HG02642 (cell line): Measurements from ENCODE around the gene CEP170B.
A peak's percentile ranks its signal among the peaks of the same experiment; 100 is the strongest.
"Not testable (repeated sequence)": the region's sequence is repeated elsewhere in the genome, so short reads cannot be mapped to it uniquely, and the experiment has no call there.

Source experiments
- ATAC-seq: cut with Tn5 transposase; IDR thresholded peaks from one replicate; pipeline ENCODE4 v1.9.1; 2021; ENCODE audit warnings: mild to moderate bottlenecking; ENCODE audit not compliant: unreplicated experiment, poor library complexity

CEP170B gene

GRCh38 chr14:104843442-104844305 is 21.4 kb upstream of the CEP170B start:
- ATAC-seq: no peak

DNA sequence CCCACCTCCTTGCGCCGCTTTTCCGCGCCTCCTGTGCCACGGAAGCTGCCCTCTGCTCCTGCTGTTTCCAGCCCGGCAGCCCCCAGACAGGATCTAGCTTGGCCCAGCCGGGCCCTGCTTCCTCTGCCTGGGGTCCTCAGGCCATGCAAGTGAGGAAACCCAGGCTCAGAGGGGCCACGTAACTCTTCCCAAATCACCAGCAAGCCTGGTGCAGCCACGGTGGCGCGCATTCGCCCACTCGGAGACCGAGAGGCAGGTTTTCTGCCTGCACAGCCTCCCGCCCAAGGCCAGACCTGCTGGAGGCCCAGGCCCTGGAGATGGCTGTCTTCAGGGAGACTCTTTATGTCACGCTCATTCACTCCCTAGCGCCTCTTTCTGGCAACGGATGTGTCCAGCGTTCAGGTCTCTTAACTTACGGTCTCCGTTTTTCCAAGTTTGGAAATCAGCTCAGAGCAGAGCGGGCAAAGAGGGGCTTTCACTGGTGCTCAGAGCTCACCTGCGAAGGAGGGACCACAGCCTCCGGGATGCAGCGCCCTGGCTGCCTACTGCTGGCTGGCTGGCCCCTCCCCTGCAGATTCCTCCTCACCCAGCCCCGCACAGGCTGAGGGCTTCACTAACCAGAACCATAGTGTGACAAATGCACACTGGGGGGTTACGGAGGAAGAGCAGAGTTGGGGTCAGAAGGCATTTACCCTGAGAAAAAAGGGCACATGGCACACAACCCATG is 20.6 kb upstream of the CEP170B start:
- ATAC-seq: no peak

DNA sequence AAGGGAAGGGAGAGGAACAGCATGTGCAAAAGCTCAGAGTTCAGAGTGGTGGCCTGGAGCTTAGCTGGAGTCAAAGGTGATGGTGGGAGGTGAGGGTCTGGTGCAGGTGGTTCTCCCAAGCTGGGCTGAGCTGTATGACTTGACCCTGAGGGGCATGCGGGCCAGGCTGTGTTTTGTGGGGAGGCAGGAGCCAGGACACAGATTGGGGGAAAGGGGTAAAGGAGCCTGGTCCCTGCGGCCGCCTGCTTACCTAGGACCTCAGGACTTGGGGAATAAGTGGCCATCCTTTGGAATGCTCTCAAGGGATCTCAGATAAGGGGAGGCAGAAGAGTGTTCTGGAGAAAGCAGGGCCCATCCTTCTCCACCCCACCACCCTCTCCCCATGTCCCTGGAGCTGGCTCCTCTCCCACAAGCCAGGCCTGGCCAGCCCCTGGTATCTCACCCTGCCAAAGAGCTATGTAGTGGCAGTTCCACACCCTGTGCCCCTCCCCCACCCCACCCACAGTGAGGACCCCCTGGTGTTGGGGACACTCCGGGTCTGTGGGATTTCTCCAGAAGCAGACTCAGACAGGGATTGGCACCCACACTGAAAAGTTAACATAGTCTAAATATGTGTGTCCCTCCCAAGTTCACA is 19.9 kb upstream of the CEP170B start:
- ATAC-seq: no peak

GRCh38 chr14:104845834-104846441 is 19.1 kb upstream of the CEP170B start:
- ATAC-seq: no peak

GRCh38 chr14:104852280-104852663 is 12.8 kb upstream of the CEP170B start:
- no peak for ATAC-seq

GRCh38 chr14:104855532-104856090 is 9.5 kb upstream of the CEP170B start:
- ATAC-seq: no peak

GRCh38 chr14:104856157-104856868 is 8.8 kb upstream of the CEP170B start:
- ATAC-seq: no peak

DNA sequence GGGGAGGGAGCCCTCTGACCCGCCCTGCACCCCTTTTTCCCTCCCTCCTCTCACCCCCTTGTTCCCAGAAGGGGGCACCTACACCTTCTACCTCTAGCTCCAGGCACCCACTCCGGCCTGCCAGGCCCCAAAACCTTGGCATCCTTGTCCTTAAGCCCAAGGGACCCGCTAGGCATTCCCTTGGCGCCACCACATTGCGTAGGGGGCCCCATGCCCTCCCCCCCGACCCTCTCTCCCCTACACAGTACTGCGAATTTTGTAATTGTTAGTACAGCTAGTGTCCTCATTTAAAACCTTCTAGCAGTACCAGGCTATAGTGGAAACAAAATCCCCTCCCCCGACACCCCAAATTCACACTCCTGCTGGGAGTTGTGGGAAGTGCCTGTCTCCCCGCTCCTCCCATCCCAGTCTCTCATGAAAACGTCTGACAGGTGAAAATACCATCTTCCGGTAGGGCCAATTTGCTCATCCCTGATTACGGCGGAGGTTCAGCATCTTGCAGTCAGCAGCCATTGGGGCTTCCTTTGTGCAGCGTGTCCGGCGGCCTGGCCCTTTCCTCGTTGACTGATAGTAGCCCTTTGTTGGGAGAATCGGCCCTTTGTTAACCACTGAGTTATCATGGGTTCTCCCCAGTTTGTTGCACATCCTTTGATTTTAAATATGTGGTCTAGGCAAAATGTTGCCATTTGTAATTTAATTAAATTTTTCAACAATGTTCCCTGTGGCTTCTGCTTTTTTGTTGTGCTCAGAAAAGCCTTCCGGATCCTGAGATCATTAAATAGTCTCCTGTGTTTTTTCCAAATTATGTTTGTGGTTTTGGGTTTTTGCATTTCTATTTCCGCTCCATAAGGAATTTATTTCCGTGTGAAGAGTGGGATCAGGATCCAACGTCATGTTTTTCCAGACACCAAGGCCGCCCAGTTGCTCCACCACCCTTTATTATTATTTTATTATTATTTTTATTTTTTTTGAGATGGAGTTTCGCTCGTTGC is 7.9 kb upstream of the CEP170B start:
- ATAC-seq: no peak

GRCh38 chr14:104857931-104858330 is 7.1 kb upstream of the CEP170B start:
- ATAC-seq: not testable (repeated sequence)

GRCh38 chr14:104858811-104859426 is 6.1 kb upstream of the CEP170B start:
- no peak for ATAC-seq

- no peak for ATAC-seq
Measured at GRCh38 chr14:104859900-104860299, 5.2 kb upstream of the CEP170B start.

DNA sequence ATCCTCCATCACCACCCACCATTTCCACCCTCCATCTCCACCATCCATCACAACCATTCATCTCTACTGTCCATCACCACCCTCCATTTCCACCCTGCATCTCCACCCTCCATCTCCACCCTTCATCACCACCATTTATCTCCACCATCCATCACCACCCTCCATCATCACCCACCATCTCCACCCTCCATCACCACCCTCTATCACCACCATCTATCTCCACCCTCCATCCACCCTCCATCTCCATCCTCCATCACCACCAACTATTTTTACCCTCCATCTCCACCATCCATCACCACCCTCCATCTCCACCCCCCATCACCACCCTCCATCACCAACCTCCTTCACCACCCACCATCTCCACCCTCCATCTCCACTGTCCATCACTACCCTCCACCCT is 4.7 kb upstream of the CEP170B start:
- ATAC-seq: no peak

GRCh38 chr14:104863131-104863862 is 1.8 kb upstream of the CEP170B start:
- no peak for ATAC-seq

DNA sequence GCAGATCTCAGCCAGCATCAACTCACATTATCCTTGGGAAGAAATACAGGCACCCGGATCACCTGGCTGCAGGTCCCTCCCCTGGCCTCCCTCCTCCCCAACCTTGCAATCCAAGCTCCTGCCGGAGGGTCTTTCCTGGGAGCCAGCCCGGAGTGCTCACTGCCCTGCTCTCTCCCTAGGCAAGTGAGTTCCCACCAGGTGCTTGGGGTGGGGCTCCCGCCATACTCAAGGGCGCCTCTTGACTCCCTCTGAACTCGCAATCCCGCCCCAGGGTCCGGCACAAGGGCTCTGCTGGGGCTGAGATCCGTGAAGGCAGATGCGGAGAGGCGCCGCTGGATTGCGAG is 1.2 kb upstream of the CEP170B start:
- ATAC-seq: no peak

DNA sequence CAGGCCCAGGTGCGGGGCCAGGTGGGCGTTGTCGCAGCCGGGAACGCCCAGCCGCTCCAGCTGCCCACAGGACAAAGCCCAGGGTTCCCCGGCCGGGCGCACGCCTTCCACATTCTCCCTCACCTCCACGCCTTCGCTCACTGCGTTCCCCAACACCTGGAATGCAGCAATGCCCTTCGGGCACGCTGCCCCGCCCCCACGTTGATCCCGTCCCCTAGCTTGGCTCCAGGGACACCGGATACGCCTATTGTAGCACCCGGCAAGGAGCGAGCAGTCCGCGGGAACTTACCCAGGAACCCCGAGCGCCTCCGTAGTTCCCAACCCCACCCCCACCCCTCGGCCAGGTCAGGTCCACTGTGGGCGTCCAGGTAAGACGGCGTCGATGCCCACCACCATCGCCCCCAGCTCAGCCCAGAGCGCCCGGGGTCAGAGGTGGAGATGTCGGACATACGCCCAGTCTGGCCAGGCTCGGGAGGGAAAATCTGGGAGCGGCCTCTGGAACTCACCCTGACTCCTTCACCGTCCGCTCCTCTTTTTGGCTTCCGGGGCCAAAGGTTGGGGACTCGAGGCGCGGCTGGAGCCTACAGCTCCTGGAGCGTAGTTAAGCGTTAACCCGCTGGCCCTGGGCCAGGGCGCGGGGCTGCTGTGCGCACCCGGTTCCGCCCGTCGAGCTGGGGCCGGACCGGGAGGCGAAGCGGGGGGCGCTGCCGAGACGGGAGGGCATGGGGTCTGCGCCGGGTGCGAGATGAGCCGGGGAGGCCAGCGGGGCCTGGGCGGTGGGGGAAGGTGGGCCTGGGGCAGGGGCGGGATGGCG is 594 bp upstream of the CEP170B start:
- peak; percentile 25 for ATAC-seq

GRCh38 chr14:104865631-104866441 is 768 bp downstream of the CEP170B start:
- peak; percentile 26 for ATAC-seq
